Loucy (cell line): Measurements from ENCODE around the gene UBE2L6.

Experiments
- CTCF ChIP-seq: fragments of 200-600 bp; sonication (generic); conservative IDR thresholded peaks from 2 replicates; pipeline ENCODE4 v1.5.1; 2014; ENCODE audit warnings: mild to moderate bottlenecking, antibody characterized with exemption, low read length
- EZH2phosphoT487 ChIP-seq: fragments of 200-600 bp; IDR thresholded peaks from 2 replicates; pipeline ENCODE4 v1.6.1; 2018; ENCODE audit warnings: antibody characterized with exemption, mild to moderate bottlenecking, moderate library complexity, borderline replicate concordance

GRCh38 chr11:57502376-57502775, 65.1 kb downstream of the UBE2L6 start:
- TF ChIP-seq CTCF (no peak), EZH2phosphoT487 (no peak)
